Activated naive CD4-positive, alpha-beta T cell treated with anti-CD3 and anti-CD28 coated beads, Interleukin-2, amount 10 ng/mL, durations not matched to agents 7 days and 5 days (primary cell): Measurements from ENCODE around the gene IFNL2.

Experiments used
- CTCF ChIA-PET: fragments of 350-600 bp; sonication (Branson Sonifier 250); formaldehyde crosslinking; loops from one replicate; lab custom pipeline; 2021; ENCODE audit warnings: antibody characterized with exemption; lab: Charles Lee
- DNase-seq: peaks from one replicate; pipeline ENCODE4 v3.0.0-alpha.2; 2020
- H3K27ac Mint-ChIP-seq: one replicate; pipeline ENCODE4 v1.8.0; 2021; ENCODE audit warnings: mild to moderate bottlenecking, moderate library complexity, mixed read lengths
- H3K27me3 Mint-ChIP-seq: one replicate; pipeline ENCODE4 v1.8.0; 2021; ENCODE audit warnings: mild to moderate bottlenecking, mixed read lengths
- H3K36me3 Mint-ChIP-seq: one replicate; pipeline ENCODE4 v1.8.0; 2021; ENCODE audit warnings: mixed read lengths
- H3K4me1 Mint-ChIP-seq: one replicate; pipeline ENCODE4 v1.8.0; 2021; ENCODE audit warnings: mixed read lengths
- H3K4me3 Mint-ChIP-seq: one replicate; pipeline ENCODE4 v1.8.0; 2021; ENCODE audit warnings: mild to moderate bottlenecking, moderate library complexity, mixed read lengths
- H3K9me3 Mint-ChIP-seq: one replicate; pipeline ENCODE4 v1.8.0; 2021; ENCODE audit warnings: mixed read lengths

IFNL2 gene

DNA sequence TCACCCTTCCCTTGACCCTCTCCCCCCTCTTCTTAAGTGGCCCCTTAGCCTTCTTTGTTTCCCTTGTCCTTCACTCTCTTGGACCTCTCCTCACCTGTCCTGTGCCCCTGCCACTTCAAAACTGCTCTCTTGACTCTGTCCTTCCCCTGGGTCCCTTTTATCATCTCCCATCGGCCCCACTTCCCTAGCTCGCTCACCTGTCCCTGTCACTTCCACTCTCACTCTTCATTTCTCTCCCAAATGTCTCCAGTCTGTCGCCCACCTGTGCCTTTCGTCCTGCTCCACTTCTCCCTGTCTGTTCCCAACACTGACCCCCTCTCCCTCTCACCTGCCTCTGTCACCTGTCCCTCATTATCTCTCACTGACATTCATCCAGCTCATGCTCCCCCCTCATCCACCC lies 28.7 kb downstream of the IFNL2 start:
- CTCF ChIA-PET, result interaction anchor here (0.9 kb wide), 1 partner anchor 9 kb away, joined by 3 read pairs; no protein-coding TSS in a partner anchor
- no peaks in the 10 kb centered on the region for H3K9me3 Mint-ChIP-seq
- H3K27me3 Mint-ChIP-seq, result peaks cover 29% of the 10 kb centered on the region
- H3K36me3 Mint-ChIP-seq, result no peaks in the 10 kb centered on the region
- peaks cover 37% of the 10 kb centered on the region for H3K4me1 Mint-ChIP-seq
- no peak overlapping the region for H3K4me3 Mint-ChIP-seq
- no peak overlapping the region for H3K27ac Mint-ChIP-seq
- DNase-seq, result no peak

DNA sequence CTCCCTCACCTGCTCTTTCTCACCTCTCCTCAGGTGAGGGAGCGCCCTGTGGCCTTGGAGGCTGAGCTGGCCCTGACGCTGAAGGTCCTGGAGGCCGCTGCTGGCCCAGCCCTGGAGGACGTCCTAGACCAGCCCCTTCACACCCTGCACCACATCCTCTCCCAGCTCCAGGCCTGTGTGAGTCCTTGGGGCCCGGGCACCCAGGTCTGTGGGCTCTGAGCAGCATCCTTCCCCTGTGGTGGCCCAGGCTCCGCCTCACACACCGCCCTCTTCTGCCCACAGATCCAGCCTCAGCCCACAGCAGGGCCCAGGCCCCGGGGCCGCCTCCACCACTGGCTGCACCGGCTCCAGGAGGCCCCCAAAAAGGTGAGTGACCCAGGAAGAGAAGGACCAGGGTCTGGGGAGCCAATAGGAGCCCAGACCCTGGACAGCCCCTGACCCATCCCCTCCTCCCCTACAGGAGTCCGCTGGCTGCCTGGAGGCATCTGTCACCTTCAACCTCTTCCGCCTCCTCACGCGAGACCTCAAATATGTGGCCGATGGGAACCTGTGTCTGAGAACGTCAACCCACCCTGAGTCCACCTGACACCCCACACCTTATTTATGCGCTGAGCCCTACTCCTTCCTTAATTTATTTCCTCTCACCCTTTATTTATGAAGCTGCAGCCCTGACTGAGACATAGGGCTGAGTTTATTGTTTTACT lies 29.9 kb downstream of the IFNL2 start:
- Mint-ChIP-seq H3K4me3 (peak overlapping the region; percentile 26), H3K27me3 (peaks cover 27% of the 10 kb centered on the region), H3K4me1 (peaks cover 37% of the 10 kb centered on the region), H3K27ac (peak overlapping the region; percentile 15), H3K9me3 (no peaks in the 10 kb centered on the region), H3K36me3 (no peaks in the 10 kb centered on the region)
- CTCF ChIA-PET, result no interaction called here
- DNase-seq, result peak; percentile 77

DNA sequence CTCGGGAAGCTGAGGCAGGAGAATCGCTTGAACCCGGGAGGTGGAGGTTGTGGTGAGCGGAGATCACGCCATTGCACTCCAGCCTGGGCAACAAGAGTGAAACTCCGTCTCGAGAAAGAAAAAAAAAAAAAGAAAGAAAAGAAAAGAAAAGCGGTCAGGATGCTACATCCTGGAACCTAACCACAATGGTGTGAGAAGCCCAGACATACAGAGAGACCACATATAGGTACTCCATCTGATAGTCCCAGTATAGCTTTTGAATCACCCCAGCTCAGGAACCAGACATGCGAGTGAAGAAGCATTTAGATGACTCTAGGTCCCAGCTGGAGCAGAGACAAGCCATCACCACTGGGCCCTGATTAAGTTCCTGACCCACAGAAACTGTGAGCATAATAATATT lies 31.2 kb downstream of the IFNL2 start:
- Mint-ChIP-seq H3K4me1 (peaks cover 37% of the 10 kb centered on the region), H3K27ac (peak overlapping the region; percentile 31), H3K36me3 (no peaks in the 10 kb centered on the region), H3K4me3 (no peak overlapping the region), H3K27me3 (peaks cover 28% of the 10 kb centered on the region), H3K9me3 (no peaks in the 10 kb centered on the region)
- CTCF ChIA-PET, result interaction anchor here (0.7 to 1.1 kb wide), 2 partner anchors 10 to 19 kb away, joined by 3 to 4 read pairs; no protein-coding TSS in a partner anchor
- no peak for DNase-seq

DNA sequence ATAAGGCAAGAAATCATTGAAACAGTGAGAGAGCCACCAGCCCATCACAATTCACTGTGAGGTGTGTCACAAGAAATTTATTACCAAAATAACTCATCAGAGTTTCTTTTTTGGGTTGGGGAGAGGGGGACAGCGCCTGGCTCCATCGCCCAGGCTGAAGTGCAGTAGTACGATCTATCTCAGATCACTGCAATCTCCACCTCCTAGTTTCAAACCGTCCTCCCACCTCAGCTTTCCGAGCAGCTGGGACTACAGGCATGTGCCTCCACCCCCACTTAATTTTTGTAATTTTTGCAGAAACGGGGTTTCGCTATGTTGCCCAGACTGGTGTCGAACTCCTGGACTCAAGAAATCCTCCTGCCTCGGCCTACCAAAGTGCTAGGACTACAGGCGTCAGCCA lies 31.6 kb downstream of the IFNL2 start:
- Mint-ChIP-seq H3K4me3 (no peak overlapping the region), H3K27ac (peak overlapping the region; percentile 31), H3K9me3 (no peaks in the 10 kb centered on the region)

DNA sequence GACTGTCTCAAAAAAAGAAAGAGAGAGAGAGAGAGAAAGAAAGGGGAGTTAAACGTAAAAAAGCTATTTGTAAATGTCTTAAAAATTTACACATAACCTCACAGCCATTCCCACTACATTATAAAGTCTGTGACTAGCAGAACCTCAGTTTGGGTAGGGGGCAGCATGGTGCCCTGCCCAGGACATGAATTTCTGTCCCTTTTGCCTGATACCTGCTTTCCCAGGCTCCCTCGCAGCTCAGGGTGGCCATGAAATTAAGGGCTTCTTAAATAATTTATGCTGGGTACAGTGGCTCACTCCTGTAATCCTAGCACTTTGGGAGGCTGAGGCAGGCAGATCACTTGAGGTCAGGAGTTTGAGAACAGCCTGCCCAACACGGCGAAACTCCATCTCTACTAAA lies 32.8 kb downstream of the IFNL2 start:
- peaks cover 32% of the 10 kb centered on the region for H3K27me3 Mint-ChIP-seq
- H3K4me3 Mint-ChIP-seq, result no peak overlapping the region
- H3K9me3 Mint-ChIP-seq, result no peaks in the 10 kb centered on the region
- H3K36me3 Mint-ChIP-seq, result no peaks in the 10 kb centered on the region
- peaks cover 36% of the 10 kb centered on the region for H3K4me1 Mint-ChIP-seq
- no peak overlapping the region for H3K27ac Mint-ChIP-seq
- CTCF ChIA-PET, result no interaction called here
- no peak for DNase-seq

More for the DNA sequence above, 31.6 kb downstream of the IFNL2 start:
- Mint-ChIP-seq H3K36me3 (no peaks in the 10 kb centered on the region), H3K27me3 (peaks cover 28% of the 10 kb centered on the region), H3K4me1 (peaks cover 37% of the 10 kb centered on the region)
- CTCF ChIA-PET, result interaction anchor here (0.7 to 1.1 kb wide), 2 partner anchors 10 to 20 kb away, joined by 3 to 4 read pairs; no protein-coding TSS in a partner anchor
- no peak for DNase-seq

DNA sequence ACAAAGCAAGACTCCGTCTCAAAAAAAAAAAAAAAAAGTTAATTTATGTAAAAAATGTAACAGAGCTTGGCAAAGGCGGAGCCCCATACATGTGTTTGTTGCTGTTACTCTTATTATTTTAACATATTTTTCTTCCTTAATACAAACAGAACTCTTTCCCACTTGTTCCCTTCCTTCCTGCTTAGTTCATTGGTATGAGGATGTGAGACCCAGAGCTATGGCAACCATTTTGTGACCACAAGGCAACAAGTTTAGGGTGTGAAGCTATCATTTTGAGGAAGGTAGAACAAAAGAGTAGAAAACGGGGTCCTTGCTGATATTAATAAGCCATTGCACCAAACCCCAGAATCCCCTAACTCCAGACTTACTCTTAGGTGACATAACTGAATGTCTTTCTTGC lies 33.4 kb downstream of the IFNL2 start:
- Mint-ChIP-seq H3K36me3 (no peaks in the 10 kb centered on the region), H3K27me3 (peaks cover 28% of the 10 kb centered on the region), H3K4me3 (no peak overlapping the region), H3K9me3 (no peaks in the 10 kb centered on the region), H3K27ac (no peak overlapping the region), H3K4me1 (peaks cover 30% of the 10 kb centered on the region)
- no peak for DNase-seq
- CTCF ChIA-PET, result no interaction called here

DNA sequence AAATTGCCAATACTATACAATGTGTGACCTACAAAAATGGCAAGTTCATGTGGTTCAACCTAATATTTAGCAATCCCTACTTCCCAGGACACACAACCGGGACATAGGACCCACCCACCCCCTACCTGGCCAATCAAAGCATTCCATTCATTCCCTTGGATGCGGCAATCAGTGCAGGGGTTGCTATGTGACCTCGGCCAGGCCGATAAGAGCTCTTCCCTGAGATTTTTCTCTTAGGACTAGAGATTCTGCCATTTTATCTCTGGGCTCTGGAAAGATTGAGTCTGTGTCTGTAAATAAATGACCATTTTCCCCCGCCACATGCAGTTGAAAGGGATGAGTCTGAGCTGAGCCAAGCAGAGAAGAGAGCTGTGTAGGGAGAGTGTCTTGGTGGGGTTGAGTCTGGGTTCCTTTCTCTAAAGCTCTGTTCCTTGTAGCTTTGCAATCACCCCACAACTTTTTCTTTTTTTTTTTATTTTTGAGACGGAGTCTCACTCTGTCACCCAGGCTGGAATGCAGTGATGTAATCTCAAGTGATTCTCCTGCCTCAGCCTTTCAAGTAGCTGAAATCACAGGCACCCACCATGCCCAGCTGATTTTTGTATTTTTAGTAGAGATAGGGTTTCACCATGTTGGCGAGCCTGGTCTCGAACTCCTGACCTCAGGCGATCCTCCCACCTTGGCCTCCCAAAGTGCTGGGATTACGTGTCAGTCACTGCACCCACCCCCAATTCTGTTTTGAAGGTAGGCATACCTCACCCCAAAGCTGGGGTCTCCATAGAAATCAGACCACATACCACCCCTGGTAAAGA lies 35.4 kb downstream of the IFNL2 start:
- CTCF ChIA-PET, result interaction anchor here (0.7 to 0.9 kb wide), 3 partner anchors 9 to 39 kb away, joined by 3 to 4 read pairs (median 3); partner anchors contain the start of gene SAMD4B
- Mint-ChIP-seq H3K27ac (no peak overlapping the region), H3K27me3 (peaks cover 15% of the 10 kb centered on the region)

DNA sequence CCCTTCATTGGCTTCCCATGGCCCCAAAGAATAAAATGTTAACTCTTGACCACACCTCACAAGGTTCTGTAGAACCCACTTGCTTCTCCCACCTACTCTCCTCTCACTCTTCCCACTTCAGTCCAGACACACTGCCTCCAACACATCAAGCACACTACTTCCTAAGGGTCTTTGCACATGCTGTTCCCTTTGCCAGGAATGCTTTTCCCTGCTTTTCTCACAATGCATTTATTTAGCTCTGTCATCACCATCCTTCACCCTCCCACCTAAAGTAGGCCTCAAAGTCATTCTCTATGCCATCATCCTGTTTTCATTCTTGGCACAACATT lies 36.0 kb downstream of the IFNL2 start:
- Mint-ChIP-seq H3K27me3 (peaks cover 15% of the 10 kb centered on the region), H3K4me3 (no peak overlapping the region), H3K27ac (no peak overlapping the region), H3K4me1 (peaks cover 10% of the 10 kb centered on the region), H3K9me3 (no peaks in the 10 kb centered on the region), H3K36me3 (peaks cover 8% of the 10 kb centered on the region)
- CTCF ChIA-PET, result no interaction called here
- DNase-seq, result no peak

More for the DNA sequence above, 35.4 kb downstream of the IFNL2 start:
- peaks cover 4% of the 10 kb centered on the region for H3K36me3 Mint-ChIP-seq
- no peak for DNase-seq
- H3K9me3 Mint-ChIP-seq, result no peaks in the 10 kb centered on the region
- no peak overlapping the region for H3K4me3 Mint-ChIP-seq
- peaks cover 13% of the 10 kb centered on the region for H3K4me1 Mint-ChIP-seq

DNA sequence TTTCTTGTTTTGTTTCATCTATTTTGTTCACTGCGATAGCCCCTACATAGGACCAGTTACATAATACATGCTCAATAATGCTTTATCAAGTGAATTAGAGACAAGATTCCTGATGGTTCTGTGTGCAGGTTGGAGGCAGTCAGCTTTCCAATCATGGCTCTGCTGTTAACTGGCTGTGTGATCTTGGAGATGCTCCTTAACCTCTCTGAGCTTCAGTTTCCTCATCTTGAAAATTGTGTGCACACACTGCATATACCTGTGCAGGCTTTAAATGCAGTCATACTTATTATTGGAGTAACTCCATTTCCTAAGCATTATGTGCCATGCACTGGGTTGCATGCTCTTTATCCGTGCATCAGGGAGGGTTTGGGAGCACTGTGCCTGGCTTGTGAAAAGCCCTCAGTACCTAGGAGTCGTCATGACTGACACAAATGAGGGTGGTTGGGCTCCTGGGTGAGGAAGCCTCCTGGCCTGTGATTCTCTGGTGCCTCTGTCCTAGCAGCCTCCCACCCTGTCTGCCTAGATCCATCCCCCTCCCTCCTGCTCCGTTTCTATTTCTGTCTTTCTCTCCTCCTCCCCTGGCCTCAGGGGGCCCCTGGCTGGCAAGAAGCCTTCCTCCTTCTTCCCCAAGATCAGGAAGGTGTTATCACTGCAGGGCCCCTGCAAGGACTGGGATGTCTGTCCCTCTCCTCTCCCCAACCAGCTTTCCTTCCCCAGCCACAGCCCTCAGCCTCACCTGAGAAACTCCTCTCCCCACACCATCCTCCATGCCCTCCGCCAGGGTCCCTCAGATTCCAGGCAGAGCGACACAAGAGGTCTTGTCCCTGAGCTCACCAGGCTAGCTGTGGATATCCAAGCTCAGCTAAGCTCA lies 36.7 kb downstream of the IFNL2 start:
- no peak overlapping the region for H3K27ac Mint-ChIP-seq
- no peaks in the 10 kb centered on the region for H3K9me3 Mint-ChIP-seq
- H3K27me3 Mint-ChIP-seq, result peaks cover 15% of the 10 kb centered on the region
- H3K4me3 Mint-ChIP-seq, result no peak overlapping the region
- CTCF ChIA-PET, result interaction anchor here (0.9 to 1.1 kb wide), 2 partner anchors 8 to 23 kb away, joined by 3 read pairs; partner anchors contain the start of gene IFNL1
- no peak for DNase-seq
- H3K4me1 Mint-ChIP-seq, result peaks cover 3% of the 10 kb centered on the region
- peaks cover 13% of the 10 kb centered on the region for H3K36me3 Mint-ChIP-seq

DNA sequence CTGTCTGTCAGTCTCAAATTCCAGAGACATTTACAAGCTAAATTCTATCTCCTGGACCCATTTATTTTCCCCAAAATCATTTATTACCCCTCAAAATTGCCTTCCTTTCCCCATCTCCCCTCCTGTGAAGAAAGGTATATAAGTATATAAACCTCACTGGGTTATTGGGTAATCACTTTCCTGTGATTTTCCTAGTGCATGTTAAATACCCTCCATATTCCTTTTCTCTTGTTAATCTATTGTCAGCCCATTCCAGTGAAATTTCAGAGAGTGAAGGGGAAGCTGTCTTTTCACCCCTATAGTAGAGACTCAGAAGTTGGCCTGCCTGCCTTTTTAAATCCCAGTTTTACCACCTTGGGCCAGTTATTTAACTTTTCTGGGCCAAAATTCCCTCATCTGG lies 37.9 kb downstream of the IFNL2 start:
- H3K36me3 Mint-ChIP-seq, result peaks cover 13% of the 10 kb centered on the region
- H3K27me3 Mint-ChIP-seq, result peaks cover 11% of the 10 kb centered on the region
- DNase-seq, result no peak
- CTCF ChIA-PET, result interaction anchor here (1.1 kb wide), 1 partner anchor 9 kb away, joined by 3 read pairs; the partner anchor contains the start of gene IFNL1
- H3K27ac Mint-ChIP-seq, result no peak overlapping the region
- no peaks in the 10 kb centered on the region for H3K9me3 Mint-ChIP-seq
- no peaks in the 10 kb centered on the region for H3K4me1 Mint-ChIP-seq
- no peak overlapping the region for H3K4me3 Mint-ChIP-seq

DNA sequence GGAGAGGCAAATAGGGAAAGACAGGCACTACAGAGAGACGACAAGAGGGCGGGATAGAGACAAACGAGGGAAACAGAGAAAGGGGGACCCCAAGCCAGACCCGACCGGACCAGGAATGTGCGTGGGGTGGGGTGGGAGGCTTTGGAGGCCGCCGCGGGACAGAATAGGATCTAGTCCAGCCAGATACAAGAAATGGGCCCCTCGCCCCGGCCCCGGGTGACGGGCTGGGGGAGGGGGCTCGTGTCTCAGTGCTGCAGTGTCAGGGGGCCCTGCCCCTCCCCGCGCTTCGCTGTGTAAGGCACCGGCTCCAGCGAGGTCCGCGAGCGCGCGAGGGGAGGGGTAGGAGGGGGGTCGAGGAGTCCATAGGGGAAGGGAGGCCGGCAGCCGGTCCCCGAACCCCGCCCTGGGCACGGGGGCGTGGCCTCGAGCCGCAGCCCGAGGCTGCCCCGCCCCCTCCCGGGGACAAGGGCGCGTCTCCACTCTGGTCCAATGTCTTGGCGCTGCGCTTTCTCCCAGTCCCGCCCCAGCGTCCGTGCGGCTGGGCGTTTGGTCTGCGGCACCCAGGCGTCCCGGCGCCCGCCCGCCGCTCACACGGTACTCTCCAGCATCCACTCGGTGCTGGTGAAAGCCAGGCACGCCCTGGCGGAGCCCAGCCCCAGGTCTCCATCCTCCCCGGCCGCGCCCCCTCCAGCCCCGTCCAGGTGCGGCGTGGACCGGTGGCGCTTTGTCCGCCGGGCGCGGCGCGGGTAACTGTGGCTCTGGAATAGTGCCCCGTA lies 39.0 kb downstream of the IFNL2 start:
- Mint-ChIP-seq H3K27ac (no peak overlapping the region), H3K36me3 (peaks cover 18% of the 10 kb centered on the region), H3K27me3 (peaks cover 11% of the 10 kb centered on the region), H3K4me1 (no peaks in the 10 kb centered on the region), H3K4me3 (no peak overlapping the region), H3K9me3 (no peaks in the 10 kb centered on the region)
- CTCF ChIA-PET, result no interaction called here
- DNase-seq, result no peak

DNA sequence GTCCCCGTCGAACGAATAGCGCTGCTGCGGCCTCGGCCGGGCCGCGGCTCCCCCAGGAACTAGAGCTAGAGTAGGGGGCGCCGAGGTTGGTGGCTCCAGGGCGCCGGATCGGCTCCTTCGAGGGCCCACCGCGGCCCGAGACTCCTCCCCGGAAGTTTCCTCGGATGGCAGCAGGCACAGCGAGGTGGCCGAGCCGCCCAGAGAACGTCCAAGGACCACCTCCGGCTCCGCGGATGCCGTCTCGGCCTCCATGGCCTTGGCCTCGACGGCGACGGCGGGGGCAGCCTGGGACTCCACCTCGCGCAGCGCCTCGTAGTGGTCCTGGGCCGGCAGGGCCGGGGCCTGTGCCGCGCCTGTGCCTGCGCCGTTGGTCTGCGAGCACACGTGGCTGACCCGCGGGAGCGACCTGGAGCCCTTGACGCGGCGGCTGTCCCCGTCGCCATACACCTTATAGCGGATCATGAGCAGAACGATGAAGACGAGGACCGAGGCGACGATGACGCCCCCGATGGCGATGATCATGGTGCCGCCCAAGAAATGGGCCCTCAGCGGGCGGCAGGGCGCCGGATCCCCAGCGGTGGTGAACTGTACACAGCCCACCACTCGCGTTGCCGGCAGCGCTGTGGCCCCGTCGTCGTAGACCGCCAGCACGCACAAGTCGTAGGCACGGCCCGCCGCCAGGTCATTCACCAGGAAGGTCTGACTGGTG lies 39.8 kb downstream of the IFNL2 start:
- H3K27ac Mint-ChIP-seq, result no peak overlapping the region
- H3K27me3 Mint-ChIP-seq, result peaks cover 11% of the 10 kb centered on the region
- H3K4me1 Mint-ChIP-seq, result no peaks in the 10 kb centered on the region
- no peaks in the 10 kb centered on the region for H3K9me3 Mint-ChIP-seq
- DNase-seq, result no peak
- CTCF ChIA-PET, result no interaction called here
- H3K4me3 Mint-ChIP-seq, result no peak overlapping the region
- peaks cover 21% of the 10 kb centered on the region for H3K36me3 Mint-ChIP-seq
